IgD-negative memory B cell (primary cell): ENCODE data around the gene COL25A1. TPM values are rescaled to one million over a fixed set of nuclear protein-coding genes. Genes with fewer than 3 reads are reported as not detected.
"Not testable (repeated sequence)": the region's sequence is repeated elsewhere in the genome, so short reads cannot be mapped to it uniquely, and the experiment has no call there.

ENCODE experiments used
- H3K27ac Mint-ChIP-seq, 3 donors: one replicate each; pipeline ENCODE4 v1.8.0; 2020 to 2022; ENCODE audit warnings: mild to moderate bottlenecking in 3 of 3, mixed read lengths in 3 of 3, moderate library complexity in 1 of 3
- H3K27me3 Mint-ChIP-seq: one replicate; pipeline ENCODE4 v1.8.0; 2021; ENCODE audit warnings: mixed read lengths
- H3K36me3 Mint-ChIP-seq: one replicate; pipeline ENCODE4 v1.8.0; 2020; ENCODE audit warnings: mild to moderate bottlenecking, mixed read lengths
- H3K4me1 Mint-ChIP-seq, 3 donors: one replicate each; pipeline ENCODE4 v1.8.0; 2020 to 2022; ENCODE audit warnings: mixed read lengths in 3 of 3, mild to moderate bottlenecking in 1 of 3
- H3K4me3 Mint-ChIP-seq, 4 donors: one replicate each; pipeline ENCODE4 v1.8.0; 2020 to 2022; ENCODE audit warnings: mild to moderate bottlenecking in 4 of 4, mixed read lengths in 4 of 4, moderate library complexity in 3 of 4
- H3K9me3 Mint-ChIP-seq, 3 donors: one replicate each; pipeline ENCODE4 v1.8.0; 2020 to 2021; ENCODE audit warnings: mixed read lengths in 3 of 3, mild to moderate bottlenecking in 1 of 3
- polyA plus RNA-seq: library from polyadenylated mRNA; unstranded; fragments of 300-500 nt; fragmentation: Illumina TruSeq; gene quantifications from one replicate; pipeline ENCODE4 v1.2.3, GENCODE V29; 2021

The COL25A1 gene
- polyA plus RNA-seq, 1 donor from 2014 or later, result not detected

DNA sequence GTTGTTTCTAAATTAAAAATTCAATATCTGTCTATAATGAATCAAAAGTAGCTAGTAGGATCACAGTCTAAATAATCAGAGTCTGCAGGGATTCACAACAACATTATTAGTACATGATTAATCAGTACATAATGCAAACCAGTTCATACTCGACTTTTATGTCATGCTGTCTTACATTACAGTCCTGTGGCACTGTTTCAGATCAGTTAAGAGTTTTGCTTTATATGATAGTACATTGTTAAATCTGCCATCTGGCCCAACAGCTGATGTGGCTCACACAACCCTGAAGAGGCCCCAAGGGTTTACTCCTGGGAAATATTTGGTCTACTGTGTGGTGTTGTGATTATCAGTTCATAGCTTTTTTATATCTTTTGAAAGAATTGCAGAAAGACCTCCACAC lies 292.5 kb downstream of the COL25A1 start:
- Mint-ChIP-seq H3K27me3 (no peaks in the 10 kb centered on the region), H3K36me3 (no peaks in the 10 kb centered on the region), H3K4me3 (no peak overlapping the region), H3K4me1 (no peaks in the 10 kb centered on the region), H3K27ac (no peak overlapping the region), H3K9me3 (peaks cover 0 to 6% (median 0%) of the 10 kb centered on the region in 3 donors)

GRCh38 chr4:109007976-109008375 lies 294.5 kb downstream of the COL25A1 start:
- no peaks in the 10 kb centered on the region for H3K4me1 Mint-ChIP-seq
- peaks cover 0 to 6% (median 0%) of the 10 kb centered on the region in 3 donors for H3K9me3 Mint-ChIP-seq
- H3K27me3 Mint-ChIP-seq, result no peaks in the 10 kb centered on the region
- H3K27ac Mint-ChIP-seq, result no peak overlapping the region
- H3K36me3 Mint-ChIP-seq, result no peaks in the 10 kb centered on the region
- no peak overlapping the region for H3K4me3 Mint-ChIP-seq

- Mint-ChIP-seq H3K4me3 (no peak overlapping the region), H3K27me3 (no peaks in the 10 kb centered on the region), H3K9me3 (peaks cover 0 to 7% (median 0%) of the 10 kb centered on the region in 3 donors), H3K36me3 (no peaks in the 10 kb centered on the region), H3K27ac (no peak overlapping the region), H3K4me1 (no peaks in the 10 kb centered on the region)
These were observed 296.9 kb downstream of the COL25A1 start for GRCh38 chr4:109005523-109005922.

DNA sequence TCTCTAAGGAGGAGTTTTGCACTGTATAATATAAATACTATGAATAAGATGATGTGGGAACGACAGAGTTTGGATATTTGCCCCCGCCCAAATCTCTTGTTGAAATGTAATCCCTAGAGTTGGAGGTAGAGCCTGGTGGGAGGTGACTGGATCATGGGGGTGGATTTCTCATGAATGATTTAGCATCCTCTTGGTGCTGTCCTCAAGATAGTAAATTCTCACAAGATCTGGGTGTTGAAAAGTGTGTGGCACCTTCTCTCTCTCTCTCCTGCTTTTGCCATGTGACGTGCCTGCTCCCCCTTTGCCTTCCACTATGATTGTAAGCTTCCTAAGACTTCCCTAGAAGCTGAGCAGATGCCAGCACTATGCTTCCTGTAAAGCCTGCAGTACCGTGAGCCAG lies 298.0 kb downstream of the COL25A1 start:
- no peaks in the 10 kb centered on the region for H3K4me1 Mint-ChIP-seq
- H3K36me3 Mint-ChIP-seq, result no peaks in the 10 kb centered on the region
- H3K27me3 Mint-ChIP-seq, result no peaks in the 10 kb centered on the region
- peaks cover 0 to 7% (median 0%) of the 10 kb centered on the region in 3 donors for H3K9me3 Mint-ChIP-seq
- no peak overlapping the region for H3K27ac Mint-ChIP-seq
- H3K4me3 Mint-ChIP-seq, result no peak overlapping the region

- no peaks in the 10 kb centered on the region for H3K36me3 Mint-ChIP-seq
- H3K4me3 Mint-ChIP-seq, result no peak overlapping the region
- no peaks in the 10 kb centered on the region for H3K4me1 Mint-ChIP-seq
- H3K27ac Mint-ChIP-seq, result no peak overlapping the region
- peaks cover 0 to 11% (median 0%) of the 10 kb centered on the region in 3 donors for H3K9me3 Mint-ChIP-seq
- no peaks in the 10 kb centered on the region for H3K27me3 Mint-ChIP-seq
These were observed 298.5 kb downstream of the COL25A1 start for GRCh38 chr4:109003964-109004363.

- Mint-ChIP-seq H3K4me3 (no peak overlapping the region), H3K4me1 (no peaks in the 10 kb centered on the region), H3K27ac (no peak overlapping the region), H3K36me3 (no peaks in the 10 kb centered on the region), H3K9me3 (no peaks in the 10 kb centered on the region), H3K27me3 (no peaks in the 10 kb centered on the region)
These were observed 310.7 kb downstream of the COL25A1 start for GRCh38 chr4:108991551-108992328.

- no peak overlapping the region for H3K27ac Mint-ChIP-seq
- no peaks in the 10 kb centered on the region for H3K36me3 Mint-ChIP-seq
- H3K4me3 Mint-ChIP-seq, result no peak overlapping the region
- no peaks in the 10 kb centered on the region for H3K4me1 Mint-ChIP-seq
- no peaks in the 10 kb centered on the region for H3K9me3 Mint-ChIP-seq
- no peaks in the 10 kb centered on the region for H3K27me3 Mint-ChIP-seq
These were observed 313.8 kb downstream of the COL25A1 start for GRCh38 chr4:108988464-108989195.

DNA sequence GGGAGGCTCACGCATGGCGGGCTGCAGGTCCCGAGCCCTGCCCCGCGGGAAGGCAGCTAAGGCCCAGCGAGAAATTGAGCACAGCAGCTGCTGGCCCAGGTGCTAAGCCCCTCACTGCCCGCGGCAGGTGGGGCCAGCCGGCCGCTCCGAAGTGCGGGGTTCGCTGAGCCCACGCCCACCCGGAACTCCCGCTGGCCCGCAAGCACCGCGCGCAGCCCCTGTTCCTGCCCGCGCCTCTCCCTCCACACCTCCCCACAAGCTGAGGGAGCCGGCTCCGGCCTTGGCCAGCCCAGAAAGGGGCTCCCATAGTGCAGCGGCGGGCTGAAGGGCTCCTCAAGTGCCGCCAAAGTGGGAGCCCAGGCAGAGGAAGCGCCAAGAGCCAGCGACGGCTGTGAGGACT lies 318.0 kb downstream of the COL25A1 start:
- not testable (repeated sequence) for H3K4me3 Mint-ChIP-seq, H3K36me3 Mint-ChIP-seq, H3K4me1 Mint-ChIP-seq, H3K27ac Mint-ChIP-seq, H3K27me3 Mint-ChIP-seq, H3K9me3 Mint-ChIP-seq

- Mint-ChIP-seq H3K4me3 (no peak overlapping the region), H3K27me3 (no peaks in the 10 kb centered on the region), H3K36me3 (no peaks in the 10 kb centered on the region), H3K9me3 (no peaks in the 10 kb centered on the region), H3K27ac (no peak overlapping the region), H3K4me1 (no peaks in the 10 kb centered on the region)
These were observed 319.9 kb downstream of the COL25A1 start for GRCh38 chr4:108982402-108983185.

GRCh38 chr4:108980455-108981239 lies 321.8 kb downstream of the COL25A1 start:
- Mint-ChIP-seq H3K4me1 (no peaks in the 10 kb centered on the region), H3K36me3 (no peaks in the 10 kb centered on the region), H3K9me3 (no peaks in the 10 kb centered on the region), H3K27ac (no peak overlapping the region), H3K27me3 (no peaks in the 10 kb centered on the region), H3K4me3 (peak overlapping the region in 1 of 4 donors; percentile 2)

DNA sequence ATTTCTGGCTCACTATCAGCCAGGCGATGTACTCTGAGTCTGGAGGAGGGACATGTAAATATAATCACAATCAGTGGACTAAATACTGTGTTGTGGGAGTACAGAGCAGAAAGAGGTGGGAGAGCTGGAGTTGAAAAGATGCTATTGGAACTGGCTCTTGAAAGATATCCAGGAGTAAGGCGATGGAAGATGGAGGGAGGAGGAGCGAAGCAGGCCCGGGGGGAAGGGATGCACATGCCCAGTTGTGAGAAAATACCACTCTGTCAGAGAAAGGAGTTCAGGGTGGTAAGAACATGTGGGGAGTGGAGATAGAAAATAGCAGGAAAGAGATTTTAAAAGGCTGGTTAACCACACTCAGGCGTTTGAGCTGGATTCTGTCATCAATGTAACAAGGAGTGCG lies 322.7 kb downstream of the COL25A1 start:
- Mint-ChIP-seq H3K36me3 (no peaks in the 10 kb centered on the region), H3K27ac (no peak overlapping the region), H3K27me3 (no peaks in the 10 kb centered on the region), H3K4me1 (no peaks in the 10 kb centered on the region), H3K9me3 (no peaks in the 10 kb centered on the region), H3K4me3 (no peak overlapping the region)

- H3K4me3 Mint-ChIP-seq, result no peak overlapping the region
- no peaks in the 10 kb centered on the region for H3K36me3 Mint-ChIP-seq
- no peaks in the 10 kb centered on the region for H3K27me3 Mint-ChIP-seq
These were observed 324.4 kb downstream of the COL25A1 start for GRCh38 chr4:108978066-108978465.

DNA sequence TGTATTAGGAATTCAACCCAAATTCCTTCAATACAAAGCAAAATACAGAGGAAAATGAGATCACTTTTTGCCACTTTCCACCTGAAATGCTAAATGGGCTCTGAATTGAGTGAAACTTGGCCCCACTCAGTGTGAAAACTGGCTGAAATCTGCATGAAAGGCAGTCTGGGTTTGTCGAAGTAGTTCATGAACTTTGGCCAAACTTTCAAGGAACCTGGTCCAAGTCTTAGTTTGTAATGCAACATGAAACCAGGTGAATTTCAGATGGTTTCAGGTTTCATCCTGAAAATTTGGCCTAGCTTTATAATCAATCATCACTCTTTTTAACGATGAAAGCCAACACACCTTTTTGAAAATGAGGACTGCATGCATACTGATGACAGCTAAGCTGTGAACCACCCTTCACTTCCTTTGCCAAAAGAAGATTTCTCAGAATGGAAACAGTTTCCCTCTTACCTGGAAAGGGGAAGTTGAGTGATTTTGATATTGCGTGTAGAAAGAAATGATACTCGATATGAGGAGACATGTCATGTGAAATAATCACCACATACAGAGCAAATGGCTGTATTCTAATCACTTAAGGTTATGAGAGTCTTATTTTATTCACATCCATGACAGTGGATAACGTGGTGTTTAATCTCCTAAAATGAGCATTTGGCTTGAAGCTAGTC lies 329.7 kb downstream of the COL25A1 start:
- no peak overlapping the region for H3K4me3 Mint-ChIP-seq

More at GRCh38 chr4:108978066-108978465, 324.4 kb downstream of the COL25A1 start:
- Mint-ChIP-seq H3K9me3 (no peaks in the 10 kb centered on the region), H3K4me1 (peaks cover 0 to 2% (median 0%) of the 10 kb centered on the region in 3 donors), H3K27ac (no peak overlapping the region)

DNA sequence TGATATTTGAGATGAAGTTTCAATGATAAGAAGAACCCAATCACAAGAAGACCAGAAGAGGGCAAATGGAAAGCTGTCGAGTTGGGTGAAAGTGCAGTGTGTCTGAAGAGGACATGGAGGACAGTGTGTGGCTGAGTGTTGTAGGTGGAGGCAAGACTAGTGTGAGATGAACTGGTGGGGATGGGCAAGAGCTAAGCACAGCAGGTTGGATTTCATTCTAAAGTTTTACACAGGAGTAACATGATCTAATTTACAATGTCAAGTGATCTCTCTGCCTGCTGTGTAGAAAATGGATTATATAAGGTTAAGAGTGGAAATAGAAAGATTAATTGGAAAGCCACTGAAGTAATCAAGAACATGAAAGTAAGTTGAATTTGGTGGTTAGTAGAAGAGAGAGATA lies 331.0 kb downstream of the COL25A1 start:
- no peak overlapping the region for H3K4me3 Mint-ChIP-seq
- no peaks in the 10 kb centered on the region for H3K27me3 Mint-ChIP-seq
- peaks cover 0 to 8% (median 0%) of the 10 kb centered on the region in 3 donors for H3K9me3 Mint-ChIP-seq
- H3K4me1 Mint-ChIP-seq, result peaks cover 0 to 2% (median 0%) of the 10 kb centered on the region in 3 donors
- peaks cover 2% of the 10 kb centered on the region for H3K36me3 Mint-ChIP-seq
- no peak overlapping the region for H3K27ac Mint-ChIP-seq

More for the DNA sequence above, 329.7 kb downstream of the COL25A1 start:
- Mint-ChIP-seq H3K27me3 (no peaks in the 10 kb centered on the region), H3K27ac (no peak overlapping the region), H3K36me3 (peaks cover 2% of the 10 kb centered on the region), H3K9me3 (peaks cover 0 to 8% (median 0%) of the 10 kb centered on the region in 3 donors), H3K4me1 (peaks cover 0 to 2% (median 0%) of the 10 kb centered on the region in 3 donors)
